Tibial artery (tissue), 4 donors: ENCODE results near the gene FAM161B.
A peak's percentile ranks its signal among the peaks of the same experiment; 100 is the strongest.

ENCODE experiments used
- DNase-seq, 2 donors: peaks; one replicate each; pipeline ENCODE4 v3.0.0-alpha.2; 2019
- H3K27ac ChIP-seq, 2 donors: fragments of 200-600 bp; sonication (generic) in 1 of 2; 1 replicate in 1 of 2; 2 replicates in 1 of 2; pipeline ENCODE4 v1.5.1; 2018 to 2019; ENCODE audit warnings: mild to moderate bottlenecking in 1 of 2
- H3K27me3 ChIP-seq, 2 donors: fragments of 200-600 bp; sonication (generic) in 1 of 2; one replicate each; pipeline versions ENCODE4 v1.5.1 to v1.6.0; 2016 to 2019
- H3K36me3 ChIP-seq, 3 donors: fragments of 200-600 bp; sonication (generic) in 2 of 3; one replicate each; pipeline ENCODE4 v1.5.1; 2016 to 2019; ENCODE audit warnings: mild to moderate bottlenecking in 2 of 3
- H3K4me1 ChIP-seq, 4 donors: fragments of 200-600 bp; sonication (generic) in 2 of 4; 1 replicate in 3 of 4; 2 replicates in 1 of 4; pipeline ENCODE4 v1.5.1; 2016 to 2019
- H3K4me3 ChIP-seq, 2 donors: fragments of 200-600 bp; sonication (generic) in 1 of 2; 1 replicate in 1 of 2; 2 replicates in 1 of 2; pipeline ENCODE4 v1.5.1; 2018 to 2019; ENCODE audit warnings: mild to moderate bottlenecking in 2 of 2
- H3K9me3 ChIP-seq, 3 donors: fragments of 200-600 bp; sonication (generic) in 1 of 3; one replicate each; pipeline ENCODE4 v1.5.1; 2016 to 2019
- intact Hi-C: fragments of 100-400 bp; cut with DNase I; formaldehyde crosslinking; loops from one replicate; pipeline ENCODE4 v1.15.0; 2023; ENCODE audit warnings: low total_unique reads
- TF ChIP-seq, protein P1 (sequence below), 2 experiments: fragments of 200-600 bp in 1 of 2; fragments of 450-650 bp in 1 of 2; IDR thresholded peaks; one replicate each; pipeline ENCODE4 v1.5.1; 2017 to 2019; ENCODE audit warnings: antibody characterized with exemption in 2 of 2, mild to moderate bottlenecking in 1 of 2, moderate library complexity in 1 of 2

The FAM161B gene

DNA sequence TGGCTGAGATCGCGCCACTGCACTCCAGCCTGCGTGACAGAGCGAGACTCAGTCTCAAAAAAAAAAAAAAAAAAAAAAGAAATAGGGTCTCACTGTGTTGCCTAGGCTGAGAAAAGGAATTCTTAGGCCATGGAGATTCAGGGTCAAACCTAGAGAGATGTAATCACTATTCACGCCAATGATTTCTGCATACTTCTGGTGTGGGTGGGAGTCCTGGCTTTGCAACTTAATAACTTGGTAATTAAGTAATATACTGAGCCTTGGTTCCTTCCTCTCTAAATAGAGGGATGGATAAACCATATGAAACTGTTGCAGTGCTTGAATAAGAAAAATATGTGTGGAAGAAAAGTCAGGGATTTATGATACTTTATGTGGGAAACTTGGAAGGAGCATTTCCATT, 60.5 kb downstream of the FAM161B start:
- Histone ChIP-seq H3K9me3 (no peaks in the 10 kb centered on the region), H3K36me3 (peaks cover 8 to 14% (median 8%) of the 10 kb centered on the region in 3 donors), H3K27ac (no peak overlapping the region), H3K27me3 (no peaks in the 10 kb centered on the region), H3K4me3 (no peak overlapping the region), H3K4me1 (peaks cover 0 to 33% (median 23%) of the 10 kb centered on the region in 4 donors)
- no peak for DNase-seq
- intact Hi-C loops = loop anchor here (5.0 kb wide), 1 partner anchor 172 kb away; no protein-coding TSS in a partner anchor
- TF ChIP-seq, protein P1, sequence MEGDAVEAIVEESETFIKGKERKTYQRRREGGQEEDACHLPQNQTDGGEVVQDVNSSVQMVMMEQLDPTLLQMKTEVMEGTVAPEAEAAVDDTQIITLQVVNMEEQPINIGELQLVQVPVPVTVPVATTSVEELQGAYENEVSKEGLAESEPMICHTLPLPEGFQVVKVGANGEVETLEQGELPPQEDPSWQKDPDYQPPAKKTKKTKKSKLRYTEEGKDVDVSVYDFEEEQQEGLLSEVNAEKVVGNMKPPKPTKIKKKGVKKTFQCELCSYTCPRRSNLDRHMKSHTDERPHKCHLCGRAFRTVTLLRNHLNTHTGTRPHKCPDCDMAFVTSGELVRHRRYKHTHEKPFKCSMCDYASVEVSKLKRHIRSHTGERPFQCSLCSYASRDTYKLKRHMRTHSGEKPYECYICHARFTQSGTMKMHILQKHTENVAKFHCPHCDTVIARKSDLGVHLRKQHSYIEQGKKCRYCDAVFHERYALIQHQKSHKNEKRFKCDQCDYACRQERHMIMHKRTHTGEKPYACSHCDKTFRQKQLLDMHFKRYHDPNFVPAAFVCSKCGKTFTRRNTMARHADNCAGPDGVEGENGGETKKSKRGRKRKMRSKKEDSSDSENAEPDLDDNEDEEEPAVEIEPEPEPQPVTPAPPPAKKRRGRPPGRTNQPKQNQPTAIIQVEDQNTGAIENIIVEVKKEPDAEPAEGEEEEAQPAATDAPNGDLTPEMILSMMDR (IDR thresholded peaks at IDR 0.05) = no peak

- intact Hi-C loops = loop anchor here (5.0 kb wide), 1 partner anchor 172 kb away; no protein-coding TSS in a partner anchor
- Histone ChIP-seq H3K27me3 (no peaks in the 10 kb centered on the region), H3K27ac (no peak overlapping the region), H3K9me3 (no peaks in the 10 kb centered on the region), H3K4me3 (no peak overlapping the region), H3K4me1 (peaks cover 0 to 33% (median 23%) of the 10 kb centered on the region in 4 donors), H3K36me3 (peaks cover 4 to 10% (median 4%) of the 10 kb centered on the region in 3 donors)
- no peak for DNase-seq
- TF ChIP-seq, protein P1 (IDR thresholded peaks at IDR 0.05) = no peak
These were observed 60.9 kb downstream of the FAM161B start for GRCh38 chr14:73888971-73889370.

- Histone ChIP-seq H3K4me3 (no peak overlapping the region), H3K27ac (peak overlapping the region in 1 of 2 donors; percentile 93), H3K36me3 (peaks cover 0 to 5% (median 0%) of the 10 kb centered on the region in 3 donors), H3K27me3 (no peaks in the 10 kb centered on the region), H3K4me1 (peaks cover 0 to 33% (median 23%) of the 10 kb centered on the region in 4 donors), H3K9me3 (no peaks in the 10 kb centered on the region)
- TF ChIP-seq, protein P1 (IDR thresholded peaks at IDR 0.05) = no peak
- DNase-seq = no peak
- intact Hi-C loops = loop anchor here (5.0 kb wide), 1 partner anchor 171 kb away; no protein-coding TSS in a partner anchor
These were observed 61.5 kb downstream of the FAM161B start for GRCh38 chr14:73888460-73888725.

DNA sequence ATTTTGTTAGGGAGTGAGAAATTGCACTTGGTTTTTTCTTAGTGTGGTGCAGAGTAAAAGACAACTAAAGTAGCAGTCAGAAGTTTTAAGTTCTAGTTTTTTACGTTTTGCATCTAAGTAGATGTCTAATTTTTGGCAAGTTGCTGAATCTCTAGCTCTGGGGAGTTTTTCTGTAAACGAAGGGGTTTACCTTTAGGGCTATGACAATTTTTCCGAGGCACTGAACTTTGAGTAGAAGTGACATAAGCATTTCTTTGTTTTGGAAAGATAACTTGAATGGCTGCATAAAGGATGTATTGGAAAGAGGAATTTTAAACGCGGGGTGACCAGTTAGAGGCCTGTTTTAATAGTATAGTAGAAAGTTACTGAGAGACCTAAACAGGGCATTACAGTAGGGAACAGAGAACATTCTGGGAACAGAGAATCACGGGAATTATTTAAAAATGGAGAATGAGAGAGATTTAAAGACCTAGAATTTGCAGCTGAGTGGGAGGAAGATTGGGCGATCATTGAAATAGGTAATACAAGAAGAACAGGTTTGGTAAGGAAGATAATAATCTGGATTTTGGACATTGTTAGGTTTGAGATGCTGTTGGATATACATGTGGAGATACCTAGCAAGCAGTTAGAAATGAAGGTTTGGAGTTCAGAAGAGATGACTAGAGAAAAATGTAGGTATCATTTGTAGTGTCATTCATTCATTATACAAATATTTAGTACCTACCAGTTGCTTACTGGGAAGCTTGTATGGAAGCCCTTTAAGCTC, 62.0 kb downstream of the FAM161B start:
- DNase-seq = no peak
- peaks cover 0 to 33% (median 23%) of the 10 kb centered on the region in 4 donors for H3K4me1 ChIP-seq
- TF ChIP-seq, protein P1 (IDR thresholded peaks at IDR 0.05) = no peak
- no peaks in the 10 kb centered on the region for H3K27me3 ChIP-seq
- intact Hi-C loops = loop anchor here (2.0 to 5.0 kb wide), 2 partner anchors 37 to 171 kb away; partner anchors contain the start of gene PTGR2
- no peaks in the 10 kb centered on the region for H3K9me3 ChIP-seq
- H3K4me3 ChIP-seq = peak overlapping the region; percentile 74 to 98
- H3K36me3 ChIP-seq = peaks cover 0 to under 1% (median 0%) of the 10 kb centered on the region in 3 donors
- peak overlapping the region; percentile 93 to 95 for H3K27ac ChIP-seq

GRCh38 chr14:73887318-73887616, 62.6 kb downstream of the FAM161B start:
- Histone ChIP-seq H3K36me3 (no peaks in the 10 kb centered on the region), H3K4me1 (peaks cover 0 to 33% (median 23%) of the 10 kb centered on the region in 4 donors), H3K27ac (peak overlapping the region; percentile 93 to 95), H3K9me3 (no peaks in the 10 kb centered on the region), H3K27me3 (no peaks in the 10 kb centered on the region), H3K4me3 (peak overlapping the region; percentile 74 to 98)
- intact Hi-C loops = loop anchor here (2.0 to 5.0 kb wide), 2 partner anchors 36 to 170 kb away; partner anchors contain the start of gene PTGR2
- DNase-seq = no peak
- TF ChIP-seq, protein P1 (IDR thresholded peaks at IDR 0.05) = no peak
